ENCODE measurements around the gene FKBP2.

FKBP2 gene

DNA sequence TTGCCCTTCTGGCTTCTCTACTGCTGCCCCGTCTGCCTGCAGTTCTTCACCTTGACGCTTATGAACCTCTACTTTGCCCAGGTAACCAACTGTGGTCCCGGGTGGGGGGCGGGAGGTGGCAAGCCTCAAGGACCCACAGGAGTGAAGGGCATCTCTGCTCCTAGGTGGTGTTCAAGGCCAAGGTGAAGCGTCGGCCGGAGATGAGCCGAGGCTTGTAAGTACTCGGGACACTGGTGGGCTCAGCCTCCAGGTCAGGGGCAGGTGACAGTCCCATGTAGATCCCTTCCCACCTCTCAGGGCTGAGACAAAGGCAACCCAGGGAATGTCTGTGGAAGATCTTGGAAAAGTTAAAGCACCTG lies 45.9 kb downstream of the FKBP2 start:
- peaks cover 14 to 21% of the 10 kb centered on the region in 2 donors for H3K27me3 ChIP-seq (ENCODE audit: control insufficient read depth in 1 of 2, insufficient read depth in 2 of 2, low read length in 2 of 2)
- peaks cover 5% of the 10 kb centered on the region for H3K36me3 ChIP-seq (ENCODE audit: insufficient read depth, low read length)
- peaks cover 19% of the 10 kb centered on the region for H3K4me1 ChIP-seq (ENCODE audit: insufficient read depth, low read length)
- H3K9ac ChIP-seq (ENCODE audit: low read length): no peak overlapping the region
- H3K9me3 ChIP-seq (ENCODE audit: low read length): no peaks in the 10 kb centered on the region
- H3K27ac ChIP-seq (ENCODE audit: low read depth, low read length): no peak overlapping the region
- H3K4me3 ChIP-seq (ENCODE audit: low read depth in 1 of 2, low read length in 2 of 2): no peak overlapping the region

GRCh38 chr11:64287676-64288352 lies 46.9 kb downstream of the FKBP2 start:
- H3K27ac ChIP-seq (ENCODE audit: low read depth, low read length): no peak overlapping the region
- peaks cover 18 to 32% of the 10 kb centered on the region in 2 donors for H3K27me3 ChIP-seq (ENCODE audit: control insufficient read depth in 1 of 2, insufficient read depth in 2 of 2, low read length in 2 of 2)
- no peaks in the 10 kb centered on the region for H3K36me3 ChIP-seq (ENCODE audit: insufficient read depth, low read length)
- no peaks in the 10 kb centered on the region for H3K9me3 ChIP-seq (ENCODE audit: low read length)
- no peak overlapping the region for H3K9ac ChIP-seq (ENCODE audit: low read length)
- H3K4me3 ChIP-seq (ENCODE audit: low read depth in 1 of 2, low read length in 2 of 2): no peak overlapping the region
- peaks cover 19% of the 10 kb centered on the region for H3K4me1 ChIP-seq (ENCODE audit: insufficient read depth, low read length)

DNA sequence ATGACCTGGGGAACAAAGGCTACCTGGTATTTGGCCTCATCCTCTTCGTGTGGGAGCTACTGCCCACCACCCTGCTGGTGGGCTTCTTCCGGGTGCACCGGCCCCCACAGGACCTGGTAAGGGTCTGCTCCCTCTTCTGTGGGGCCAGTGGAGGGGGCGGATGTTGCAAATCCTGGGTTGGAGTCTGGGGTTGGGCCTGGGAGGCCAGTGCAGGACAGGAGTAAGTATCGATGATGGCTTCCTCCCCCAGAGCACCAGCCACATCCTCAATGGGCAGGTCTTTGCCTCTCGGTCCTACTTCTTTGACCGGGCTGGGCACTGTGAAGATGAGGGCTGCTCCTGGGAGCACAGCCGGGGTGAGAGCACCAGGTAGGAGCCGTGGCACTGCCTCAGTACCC lies 47.5 kb downstream of the FKBP2 start:
- Histone ChIP-seq H3K4me3 (ENCODE audit: low read depth in 1 of 2, low read length in 2 of 2) (no peak overlapping the region), H3K9ac (ENCODE audit: low read length) (no peak overlapping the region), H3K9me3 (ENCODE audit: low read length) (no peaks in the 10 kb centered on the region), H3K27me3 (ENCODE audit: control insufficient read depth in 1 of 2, insufficient read depth in 2 of 2, low read length in 2 of 2) (peaks cover 24 to 36% of the 10 kb centered on the region in 2 donors), H3K4me1 (ENCODE audit: insufficient read depth, low read length) (peaks cover 14% of the 10 kb centered on the region), H3K36me3 (ENCODE audit: insufficient read depth, low read length) (no peaks in the 10 kb centered on the region), H3K27ac (ENCODE audit: low read depth, low read length) (no peak overlapping the region)

- peaks cover 24 to 43% of the 10 kb centered on the region in 2 donors for H3K27me3 ChIP-seq (ENCODE audit: control insufficient read depth in 1 of 2, insufficient read depth in 2 of 2, low read length in 2 of 2)
- H3K9ac ChIP-seq (ENCODE audit: low read length): no peak overlapping the region
- H3K4me1 ChIP-seq (ENCODE audit: insufficient read depth, low read length): peaks cover 7% of the 10 kb centered on the region
- H3K27ac ChIP-seq (ENCODE audit: low read depth, low read length): no peak overlapping the region
- H3K9me3 ChIP-seq (ENCODE audit: low read length): no peaks in the 10 kb centered on the region
- no peak overlapping the region for H3K4me3 ChIP-seq (ENCODE audit: low read depth in 1 of 2, low read length in 2 of 2)
- no peaks in the 10 kb centered on the region for H3K36me3 ChIP-seq (ENCODE audit: insufficient read depth, low read length)
Observed at GRCh38 chr11:64289002-64289564, 48.2 kb downstream of the FKBP2 start.

DNA sequence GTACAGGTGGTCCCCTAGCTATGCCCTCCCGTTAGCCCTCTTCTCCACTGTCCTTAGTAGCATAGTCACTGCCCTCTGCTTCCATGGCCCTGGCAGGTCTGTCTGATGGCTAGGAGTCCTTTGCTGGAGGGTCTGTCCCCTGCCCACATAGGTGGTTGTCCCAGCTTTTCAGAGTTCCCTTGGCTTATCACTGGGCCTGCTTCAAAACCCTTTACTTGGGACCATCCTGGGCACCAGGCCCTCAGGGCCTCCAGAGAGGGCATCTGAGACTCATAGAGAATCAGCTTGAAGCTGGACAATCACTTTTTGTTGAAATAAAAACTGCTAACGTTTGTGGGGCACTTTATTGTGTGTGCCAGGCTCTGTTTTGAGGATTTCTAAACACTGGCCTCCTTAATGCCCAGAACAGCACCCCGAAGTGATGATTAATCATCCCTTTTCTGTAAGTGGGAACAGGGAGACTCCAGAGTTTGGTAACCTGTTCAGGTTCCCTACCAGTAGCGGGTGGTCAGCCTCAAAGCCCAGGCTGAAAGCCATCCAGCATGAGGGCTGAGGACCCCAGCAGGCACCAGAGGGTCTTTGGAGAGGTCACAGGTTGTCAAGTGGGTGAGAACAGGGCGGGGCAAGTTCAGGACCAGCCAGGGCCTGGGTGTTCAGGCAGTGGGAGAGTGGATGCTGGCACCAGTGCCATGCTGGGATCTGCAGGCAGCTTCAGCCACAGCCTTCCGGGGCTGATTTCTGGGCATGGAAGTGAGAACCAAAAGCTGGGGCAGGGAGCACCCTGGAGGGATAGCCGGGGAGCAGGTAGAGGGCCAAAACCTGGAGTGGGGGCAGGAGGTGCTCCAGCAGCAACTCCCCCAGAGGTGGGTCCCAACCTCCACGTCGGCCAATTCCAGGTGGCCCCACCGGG lies 49.7 kb downstream of the FKBP2 start:
- H3K27ac ChIP-seq (ENCODE audit: low read depth, low read length): no peak overlapping the region
- peaks cover 32 to 56% of the 10 kb centered on the region in 2 donors for H3K27me3 ChIP-seq (ENCODE audit: control insufficient read depth in 1 of 2, insufficient read depth in 2 of 2, low read length in 2 of 2)

GRCh38 chr11:64291262-64291751 lies 50.4 kb downstream of the FKBP2 start, which contains the start of gene KCNK4:
Gene KCNK4 (plus strand): TSS chr11:64291302. CDS start chr11:64293019, 1,717 bp downstream.
- no peaks in the 10 kb centered on the region for H3K36me3 ChIP-seq (ENCODE audit: insufficient read depth, low read length)
- H3K9me3 ChIP-seq (ENCODE audit: low read length): no peaks in the 10 kb centered on the region
- H3K4me3 ChIP-seq (ENCODE audit: low read depth in 1 of 2, low read length in 2 of 2): peak within 1 kb of the TSS in 1 of 2 donors; percentile 42
- peaks cover 1% of the 10 kb centered on the region for H3K4me1 ChIP-seq (ENCODE audit: insufficient read depth, low read length)
- no peak within 1 kb of the TSS for H3K27ac ChIP-seq (ENCODE audit: low read depth, low read length)
- H3K27me3 ChIP-seq (ENCODE audit: control insufficient read depth in 1 of 2, insufficient read depth in 2 of 2, low read length in 2 of 2): peaks cover 39 to 63% of the 10 kb centered on the region in 2 donors
- H3K9ac ChIP-seq (ENCODE audit: low read length): no peak within 1 kb of the TSS

More for the DNA sequence above, 49.7 kb downstream of the FKBP2 start:
- Histone ChIP-seq H3K9me3 (ENCODE audit: low read length) (no peaks in the 10 kb centered on the region), H3K36me3 (ENCODE audit: insufficient read depth, low read length) (no peaks in the 10 kb centered on the region), H3K9ac (ENCODE audit: low read length) (no peak overlapping the region), H3K4me3 (ENCODE audit: low read depth in 1 of 2, low read length in 2 of 2) (no peak overlapping the region), H3K4me1 (ENCODE audit: insufficient read depth, low read length) (peaks cover 6% of the 10 kb centered on the region)

DNA sequence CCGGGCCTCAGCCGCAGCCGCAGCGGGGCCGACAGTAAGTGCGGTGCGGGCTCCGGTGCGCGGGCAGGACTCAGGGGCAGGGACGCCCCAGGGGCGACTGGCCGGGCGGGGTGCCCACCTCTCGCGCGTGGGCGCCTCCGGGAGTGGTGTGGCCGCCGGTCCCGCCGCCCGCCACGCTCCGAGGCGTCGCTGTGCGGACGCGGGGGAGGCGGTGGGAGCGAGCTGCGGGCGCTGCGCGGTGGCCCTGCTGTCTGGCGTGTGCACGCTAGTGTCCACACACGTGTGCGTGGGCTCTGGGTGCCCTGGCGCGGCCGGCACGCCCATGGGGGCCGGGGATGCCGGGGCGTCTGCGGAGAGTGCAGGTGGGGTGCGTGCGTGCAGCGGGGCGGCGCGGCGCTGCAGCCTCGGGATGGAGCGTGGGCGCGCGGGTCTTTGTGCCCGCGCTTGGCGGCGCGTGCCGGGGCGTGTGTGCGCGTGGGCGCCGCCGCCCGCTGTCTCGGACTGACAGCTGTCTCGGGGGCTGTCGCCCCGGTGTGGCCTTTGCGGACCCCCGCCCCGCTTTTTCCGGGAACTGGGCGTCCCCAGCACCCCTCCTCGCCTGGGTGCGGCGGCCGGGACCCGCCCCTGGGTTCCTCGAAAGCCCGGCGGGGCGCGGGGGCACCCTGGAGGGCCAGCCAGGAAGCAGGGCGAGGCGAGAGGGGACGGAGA lies 51.0 kb downstream of the FKBP2 start:
- H3K27ac ChIP-seq (ENCODE audit: low read depth, low read length): no peak overlapping the region
- peaks cover 44 to 69% of the 10 kb centered on the region in 2 donors for H3K27me3 ChIP-seq (ENCODE audit: control insufficient read depth in 1 of 2, insufficient read depth in 2 of 2, low read length in 2 of 2)
- no peaks in the 10 kb centered on the region for H3K36me3 ChIP-seq (ENCODE audit: insufficient read depth, low read length)
- H3K4me3 ChIP-seq (ENCODE audit: low read depth in 1 of 2, low read length in 2 of 2): peak overlapping the region in 1 of 2 donors; percentile 42
- H3K9me3 ChIP-seq (ENCODE audit: low read length): no peaks in the 10 kb centered on the region
- H3K9ac ChIP-seq (ENCODE audit: low read length): no peak overlapping the region
- no peaks in the 10 kb centered on the region for H3K4me1 ChIP-seq (ENCODE audit: insufficient read depth, low read length)

GRCh38 chr11:64292460-64293254 lies 51.8 kb downstream of the FKBP2 start:
- H3K27ac ChIP-seq (ENCODE audit: low read depth, low read length): no peak overlapping the region
- no peaks in the 10 kb centered on the region for H3K9me3 ChIP-seq (ENCODE audit: low read length)
- no peak overlapping the region for H3K9ac ChIP-seq (ENCODE audit: low read length)
- H3K4me3 ChIP-seq (ENCODE audit: low read depth in 1 of 2, low read length in 2 of 2): no peak overlapping the region
- H3K36me3 ChIP-seq (ENCODE audit: insufficient read depth, low read length): no peaks in the 10 kb centered on the region
- H3K27me3 ChIP-seq (ENCODE audit: control insufficient read depth in 1 of 2, insufficient read depth in 2 of 2, low read length in 2 of 2): peaks cover 52 to 77% of the 10 kb centered on the region in 2 donors
- H3K4me1 ChIP-seq (ENCODE audit: insufficient read depth, low read length): no peaks in the 10 kb centered on the region

Measured in muscle layer of colon (tissue), 2 donors.